Neuronal stem cell (in vitro differentiated cells): Measurements from ENCODE around the gene COL6A3.

Experiments
- DNase-seq: peaks from one replicate; pipeline ENCODE4 v3.0.0-alpha.2; 2013; ENCODE audit warnings: low spot score
- H2AFZ ChIP-seq: one replicate; pipeline ENCODE4 v1.6.1; 2013; ENCODE audit warnings: mild to moderate bottlenecking, low read length, inconsistent platforms
- H2AK5ac ChIP-seq: 2 replicates; pipeline ENCODE4 v1.6.1; 2013; ENCODE audit warnings: low read depth, mild to moderate bottlenecking, inconsistent platforms, low read length, moderate library complexity, mixed read lengths
- H2BK120ac ChIP-seq: 2 replicates; pipeline ENCODE4 v1.6.1; 2013; ENCODE audit warnings: low read depth, mild to moderate bottlenecking, inconsistent platforms, low read length, moderate library complexity, mixed read lengths
- H2BK12ac ChIP-seq: one replicate; pipeline ENCODE4 v1.6.1; 2013; ENCODE audit warnings: low read length, inconsistent platforms
- H2BK15ac ChIP-seq: 2 replicates; pipeline ENCODE4 v1.6.1; 2013; ENCODE audit warnings: mild to moderate bottlenecking, low read length, inconsistent platforms, mixed read lengths
- H2BK5ac ChIP-seq: one replicate; pipeline ENCODE4 v1.6.1; 2013; ENCODE audit warnings: inconsistent platforms, mild to moderate bottlenecking, low read length, moderate library complexity
- H3K14ac ChIP-seq: one replicate; pipeline ENCODE4 v1.6.1; 2013; ENCODE audit warnings: low read length, inconsistent platforms
- H3K18ac ChIP-seq: 2 replicates; pipeline ENCODE4 v1.6.1; 2013; ENCODE audit warnings: low read length, inconsistent platforms
- H3K23ac ChIP-seq: 2 replicates; pipeline ENCODE4 v1.6.1; 2013; ENCODE audit warnings: low read depth, mild to moderate bottlenecking, mixed read lengths, low read length, inconsistent platforms; ENCODE audit not compliant: poor library complexity
- H3K27ac ChIP-seq: replicated peaks from 3 replicates; pipeline ENCODE4 v1.5.1; 2013; ENCODE audit warnings: low read length, inconsistent platforms
- H3K27me3 ChIP-seq, 3 experiments: 2 replicates each; pipeline ENCODE4 v1.6.1; 2013; ENCODE audit warnings: low read length in 3 of 3, mild to moderate bottlenecking in 2 of 3, inconsistent platforms in 1 of 3, low read depth in 1 of 3, mixed read lengths in 1 of 3, moderate library complexity in 1 of 3; ENCODE audit not compliant: control insufficient read depth in 3 of 3, insufficient read depth in 3 of 3
- H3K36me3 ChIP-seq, 2 donors: replicated peaks in 1 of 2; 2 replicates each; pipeline ENCODE4 v1.6.1; 2013; ENCODE audit warnings: low read length in 2 of 2; ENCODE audit not compliant: control insufficient read depth in 2 of 2, insufficient read depth in 2 of 2
- H3K4ac ChIP-seq: 2 replicates; pipeline ENCODE4 v1.6.1; 2013; ENCODE audit warnings: inconsistent platforms, mild to moderate bottlenecking, low read length, moderate library complexity
- H3K4me1 ChIP-seq, 2 donors: 1 replicate in 1 of 2; 2 replicates in 1 of 2; pipeline ENCODE4 v1.6.1; 2013; ENCODE audit warnings: low read length in 2 of 2, low read depth in 1 of 2; ENCODE audit not compliant: control insufficient read depth in 2 of 2, insufficient read depth in 1 of 2
- H3K4me2 ChIP-seq: one replicate; pipeline ENCODE4 v1.6.1; 2013; ENCODE audit warnings: mild to moderate bottlenecking, low read length, inconsistent platforms; ENCODE audit not compliant: insufficient read depth, poor library complexity, severe bottlenecking
- H3K4me3 ChIP-seq, 2 donors: 2 replicates each; pipeline ENCODE4 v1.5.1; 2013; ENCODE audit warnings: low read length in 2 of 2, mild to moderate bottlenecking in 2 of 2, inconsistent platforms in 1 of 2, moderate library complexity in 1 of 2
- H3K79me1 ChIP-seq: one replicate; pipeline ENCODE4 v1.6.1; 2013; ENCODE audit warnings: low read depth, mild to moderate bottlenecking, inconsistent platforms, low read length, moderate library complexity
- H3K9ac ChIP-seq: one replicate; pipeline ENCODE4 v1.6.1; 2013; ENCODE audit warnings: mild to moderate bottlenecking, low read depth, low read length, inconsistent platforms; ENCODE audit not compliant: poor library complexity
- H3K9me3 ChIP-seq, 2 donors: replicated peaks in 1 of 2; 2 replicates each; pipeline versions ENCODE3 to v1.6.1; 2013; ENCODE audit warnings: low read length in 2 of 2, mild to moderate bottlenecking in 2 of 2, inconsistent platforms in 1 of 2, low read depth in 1 of 2, mixed read lengths in 1 of 2, moderate library complexity in 1 of 2; ENCODE audit not compliant: control insufficient read depth in 2 of 2, insufficient read depth in 1 of 2
- H4K8ac ChIP-seq: one replicate; pipeline ENCODE4 v1.6.1; 2013; ENCODE audit warnings: low read depth, mild to moderate bottlenecking, inconsistent platforms, low read length, moderate library complexity
- H4K91ac ChIP-seq: one replicate; pipeline ENCODE4 v1.6.1; 2013; ENCODE audit warnings: low read length, low read depth, mild to moderate bottlenecking, inconsistent platforms; ENCODE audit not compliant: poor library complexity
- WGBS, 2 donors: extraction: QIAGEN DNeasy Blood & Tissue Kit; methylation state at CpG; one replicate each; pipeline ENCODE4 v1.1.7; 2013; ENCODE audit warnings: missing lambda C conversion rate in 2 of 2, mixed read lengths in 1 of 2; ENCODE audit not compliant: insufficient read length in 2 of 2, insufficient replicate concordance in 1 of 2; ENCODE audit errors: extremely low coverage in 2 of 2; 5-methylcytosine and 5-hydroxymethylcytosine counted together

Gene COL6A3

DNA sequence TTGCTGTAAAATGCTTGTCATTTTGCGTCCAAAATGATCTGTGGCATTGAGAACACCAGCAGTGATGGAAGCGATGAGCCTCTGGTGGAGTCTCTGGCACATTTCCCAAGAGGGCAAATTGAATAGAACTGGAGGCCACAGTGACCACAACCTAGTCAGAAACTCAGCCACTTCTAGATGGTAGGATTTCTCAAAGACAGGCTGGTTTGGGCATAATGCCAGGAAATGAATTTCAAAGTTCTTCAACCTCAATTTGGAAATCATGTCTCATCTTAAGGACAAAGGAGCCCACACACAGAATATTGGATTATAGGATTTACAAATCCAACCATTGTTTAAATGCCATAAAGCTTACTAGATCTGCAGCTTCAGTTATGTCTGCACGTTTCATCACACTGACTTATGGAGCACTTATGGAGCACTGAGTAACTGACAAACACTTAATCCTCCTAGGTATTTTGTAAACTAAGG, 132.1 kb downstream of the COL6A3 start:
- no peak overlapping the region for H3K4ac ChIP-seq
- no peak overlapping the region for H3K27ac ChIP-seq
- no CpG with 5 or more reads among the region's 3 CpGs for WGBS, 2 donors

DNA sequence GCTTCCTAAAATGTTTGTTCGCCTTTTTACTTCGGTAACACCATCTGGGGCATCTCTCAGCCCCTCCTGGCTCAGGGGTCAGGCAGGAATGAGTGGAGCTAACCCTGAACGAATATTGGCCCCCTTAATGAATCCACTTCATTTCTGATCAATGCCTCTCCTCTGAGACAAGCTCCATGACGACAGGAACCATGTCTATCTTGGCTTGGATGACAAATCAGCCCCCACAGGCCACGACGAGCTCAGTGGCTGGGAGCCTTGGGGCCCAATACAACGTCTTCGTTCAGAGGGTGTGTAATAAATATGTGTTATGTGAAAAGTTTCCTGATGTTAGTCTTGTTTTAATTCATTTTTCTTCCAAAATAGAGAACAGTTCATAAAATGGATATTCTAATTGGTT, 133.0 kb downstream of the COL6A3 start:
- H3K4me2 ChIP-seq: no peak overlapping the region
- WGBS, 2 donors: no CpG with 5 or more reads among the region's 8 CpGs
- no peak overlapping the region for H2BK120ac ChIP-seq
- no peaks in the 10 kb centered on the region for H3K9me3 ChIP-seq
- H2AK5ac ChIP-seq: no peak overlapping the region
- no peak overlapping the region for H3K4me3 ChIP-seq
- H2BK12ac ChIP-seq: no peak overlapping the region
- no peak for DNase-seq
- no peaks in the 10 kb centered on the region for H3K4me1 ChIP-seq
- no peak overlapping the region for H4K91ac ChIP-seq
- no peak overlapping the region for H3K18ac ChIP-seq
- H3K23ac ChIP-seq: no peak overlapping the region
- no peak overlapping the region for H3K27ac ChIP-seq
- no peak overlapping the region for H2BK5ac ChIP-seq
- no peak overlapping the region for H2AFZ ChIP-seq
- no peaks in the 10 kb centered on the region for H3K27me3 ChIP-seq
- H3K4ac ChIP-seq: no peak overlapping the region
- H2BK15ac ChIP-seq: no peak overlapping the region
- no peaks in the 10 kb centered on the region for H3K79me1 ChIP-seq
- H3K14ac ChIP-seq: no peak overlapping the region
- no peak overlapping the region for H4K8ac ChIP-seq
- no peak overlapping the region for H3K9ac ChIP-seq
- no peaks in the 10 kb centered on the region for H3K36me3 ChIP-seq

More for the DNA sequence above, 132.1 kb downstream of the COL6A3 start:
- no peak overlapping the region for H3K9ac ChIP-seq
- no peaks in the 10 kb centered on the region for H3K4me1 ChIP-seq
- no peak overlapping the region for H4K8ac ChIP-seq
- H3K79me1 ChIP-seq: no peaks in the 10 kb centered on the region
- no peaks in the 10 kb centered on the region for H3K36me3 ChIP-seq
- H2AFZ ChIP-seq: no peak overlapping the region
- H2BK12ac ChIP-seq: no peak overlapping the region
- no peak overlapping the region for H2BK120ac ChIP-seq
- H2BK15ac ChIP-seq: no peak overlapping the region
- no peak overlapping the region for H4K91ac ChIP-seq
- H3K9me3 ChIP-seq: no peaks in the 10 kb centered on the region
- no peak overlapping the region for H3K4me3 ChIP-seq
- no peak overlapping the region for H3K18ac ChIP-seq
- H3K27me3 ChIP-seq: no peaks in the 10 kb centered on the region
- H3K23ac ChIP-seq: no peak overlapping the region
- H2AK5ac ChIP-seq: no peak overlapping the region
- H3K14ac ChIP-seq: no peak overlapping the region
- no peak overlapping the region for H3K4me2 ChIP-seq
- H2BK5ac ChIP-seq: no peak overlapping the region
- DNase-seq: no peak

DNA sequence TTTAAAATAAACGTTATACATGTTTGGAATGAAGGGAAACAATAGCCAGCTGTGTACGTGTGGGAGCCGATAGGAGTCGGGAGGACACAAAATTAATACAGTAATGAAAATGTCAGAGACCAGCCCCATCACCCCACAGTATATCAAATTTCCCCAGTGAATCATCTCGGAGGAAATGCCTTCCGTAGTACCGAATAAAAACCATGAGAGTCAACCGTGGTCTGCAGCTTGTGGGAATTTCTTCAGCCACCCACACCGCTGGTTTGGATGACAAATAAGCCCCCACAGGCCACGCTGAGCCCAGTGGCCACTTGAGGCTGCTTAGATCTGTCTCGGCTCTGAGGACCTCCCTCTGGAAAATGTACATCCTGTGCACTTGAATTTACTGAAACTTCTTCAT, 133.7 kb downstream of the COL6A3 start:
- Histone ChIP-seq H3K27ac (no peak overlapping the region), H3K4me2 (no peak overlapping the region), H2BK12ac (no peak overlapping the region), H3K14ac (no peak overlapping the region), H3K27me3 (no peaks in the 10 kb centered on the region), H3K9me3 (no peaks in the 10 kb centered on the region), H3K4ac (no peak overlapping the region), H3K4me1 (no peaks in the 10 kb centered on the region), H3K23ac (no peak overlapping the region), H2AFZ (no peak overlapping the region), H2BK5ac (no peak overlapping the region), H2BK120ac (no peak overlapping the region), H2AK5ac (no peak overlapping the region), H3K9ac (no peak overlapping the region), H3K4me3 (no peak overlapping the region), H2BK15ac (no peak overlapping the region), H3K18ac (no peak overlapping the region), H4K91ac (no peak overlapping the region), H4K8ac (no peak overlapping the region), H3K79me1 (no peaks in the 10 kb centered on the region), H3K36me3 (no peaks in the 10 kb centered on the region)
- no peak for DNase-seq
- WGBS, 2 donors: 100% methylated on average over 1 of the region's 11 CpGs; no CpG with 5 or more reads in 1 of the 2 donors

DNA sequence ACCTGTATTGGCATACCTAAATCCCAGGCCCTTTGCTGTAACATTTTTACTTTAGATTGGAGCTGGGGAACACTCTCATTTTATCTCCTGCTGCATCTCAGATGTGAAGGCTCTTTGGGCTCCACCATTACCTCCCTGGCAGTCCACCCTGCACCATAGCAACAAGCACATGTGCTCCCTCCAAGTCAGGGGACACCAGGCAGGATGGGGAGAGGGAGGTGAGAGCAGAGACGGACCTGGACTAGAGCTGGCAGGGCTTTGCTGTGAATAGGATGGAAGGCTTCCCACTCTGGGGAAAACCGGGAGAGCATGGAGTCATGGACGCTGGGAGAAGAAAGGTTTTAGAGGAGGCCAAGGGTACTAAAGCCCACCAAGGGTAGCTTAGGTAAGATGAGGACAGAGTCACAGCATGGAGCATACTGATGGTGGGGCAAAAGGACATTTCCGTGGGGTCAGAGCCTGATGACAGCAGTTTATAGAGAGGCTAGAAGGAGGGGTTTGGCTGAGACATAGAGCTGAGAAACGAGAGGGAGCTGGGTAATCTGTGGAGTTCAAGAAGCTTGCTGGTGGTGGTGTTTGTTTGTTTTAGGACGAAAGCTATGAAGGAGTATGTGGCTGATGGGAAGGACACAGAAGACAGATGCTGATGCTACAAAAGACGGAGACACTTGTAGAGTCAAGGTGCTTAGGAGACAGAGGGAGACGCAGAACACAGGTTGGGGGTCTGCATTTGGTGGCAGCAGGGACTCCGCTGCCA, 134.8 kb downstream of the COL6A3 start:
- Histone ChIP-seq H3K36me3 (no peaks in the 10 kb centered on the region), H3K9ac (no peak overlapping the region), H4K91ac (no peak overlapping the region), H3K27ac (no peak overlapping the region), H2BK120ac (no peak overlapping the region), H3K4me3 (no peak overlapping the region), H2AK5ac (no peak overlapping the region), H3K4me1 (no peaks in the 10 kb centered on the region), H4K8ac (no peak overlapping the region), H3K79me1 (no peaks in the 10 kb centered on the region), H2AFZ (no peak overlapping the region), H3K27me3 (no peaks in the 10 kb centered on the region), H2BK15ac (no peak overlapping the region), H3K9me3 (no peaks in the 10 kb centered on the region), H3K4ac (no peak overlapping the region), H3K14ac (no peak overlapping the region), H3K18ac (no peak overlapping the region), H2BK5ac (no peak overlapping the region), H3K4me2 (no peak overlapping the region), H3K23ac (no peak overlapping the region), H2BK12ac (no peak overlapping the region)
- no peak for DNase-seq
- no CpG with 5 or more reads among the region's 9 CpGs for WGBS, 2 donors
